GM23338 (cell line): ENCODE results near the gene ISY1. TPM values are rescaled to one million over a fixed set of nuclear protein-coding genes. Genes with fewer than 3 reads are reported as not detected.
"Not testable (repeated sequence)": the region's sequence is repeated elsewhere in the genome, so short reads cannot be mapped to it uniquely, and the experiment has no call there.

Experiments
- ATAC-seq: fragments of 200-7000 bp; cut with Tn5 transposase; 3 replicates; pipeline ENCODE4 v1.9.1; 2020
- DNase-seq: peaks from one replicate; pipeline ENCODE4 v3.0.0-alpha.2; 2015; ENCODE audit warnings: low spot score
- H2AFZ ChIP-seq: fragments of 200-600 bp; sonication (generic); 2 replicates; pipeline ENCODE4 v1.8.0; 2016; ENCODE audit warnings: antibody characterized with exemption, mild to moderate bottlenecking, moderate library complexity
- H3F3A ChIP-seq: fragments of 200-600 bp; sonication (generic); replicated peaks from 2 replicates; pipeline ENCODE4 v1.8.0; 2017; ENCODE audit warnings: antibody characterized with exemption, mixed run types, low read depth
- H3K27ac ChIP-seq: fragments of 200-600 bp; sonication (generic); 2 replicates; pipeline ENCODE4 v1.6.1; 2016; ENCODE audit warnings: low read depth
- H3K27me3 ChIP-seq: fragments of 200-600 bp; sonication (generic); 2 replicates; pipeline ENCODE4 v1.8.0; 2016; ENCODE audit warnings: mild to moderate bottlenecking, mixed run types, moderate library complexity; ENCODE audit not compliant: insufficient read depth
- H3K36me3 ChIP-seq: fragments of 200-600 bp; sonication (generic); 2 replicates; pipeline ENCODE4 v1.8.0; 2016; ENCODE audit warnings: mild to moderate bottlenecking; ENCODE audit not compliant: insufficient read depth
- H3K4me1 ChIP-seq: fragments of 200-600 bp; sonication (generic); 2 replicates; pipeline ENCODE4 v1.8.0; 2016; ENCODE audit warnings: mild to moderate bottlenecking, moderate library complexity; ENCODE audit not compliant: insufficient read depth
- H3K4me2 ChIP-seq: fragments of 200-600 bp; sonication (generic); 2 replicates; pipeline ENCODE4 v1.7.1; 2017; ENCODE audit warnings: mixed run types
- H3K4me3 ChIP-seq: fragments of 200-600 bp; sonication (generic); 2 replicates; pipeline ENCODE4 v1.6.1; 2016; ENCODE audit warnings: mixed run types
- H3K79me2 ChIP-seq: fragments of 200-600 bp; sonication (generic); replicated peaks from 2 replicates; pipeline ENCODE4 v1.8.0; 2017; ENCODE audit warnings: mild to moderate bottlenecking; ENCODE audit not compliant: insufficient read depth
- H3K9me2 ChIP-seq: fragments of 200-600 bp; sonication (generic); 2 replicates; pipeline ENCODE4 v1.8.0; 2017; ENCODE audit not compliant: insufficient read depth
- H4K20me1 ChIP-seq: fragments of 200-600 bp; sonication (generic); replicated peaks from 2 replicates; pipeline ENCODE4 v1.8.0; 2017; ENCODE audit warnings: mild to moderate bottlenecking; ENCODE audit not compliant: insufficient read depth
- H3K27ac Mint-ChIP-seq: 2 replicates; pipeline ENCODE4 v1.8.0; 2020; ENCODE audit warnings: inconsistent platforms, mild to moderate bottlenecking, moderate library complexity, mixed read lengths
- H3K27me3 Mint-ChIP-seq: 3 replicates; pipeline ENCODE4 v1.8.0; 2022; ENCODE audit warnings: low read depth, mild to moderate bottlenecking, moderate library complexity, mixed read lengths, inconsistent platforms; ENCODE audit not compliant: insufficient read depth, poor library complexity
- H3K36me3 Mint-ChIP-seq: 3 replicates; pipeline ENCODE4 v1.8.0; 2021; ENCODE audit warnings: low read depth, mild to moderate bottlenecking, inconsistent platforms, moderate library complexity, mixed read lengths
- H3K4me1 Mint-ChIP-seq: 3 replicates; pipeline ENCODE4 v1.8.0; 2020; ENCODE audit warnings: mild to moderate bottlenecking, inconsistent platforms, mixed read lengths
- H3K4me3 Mint-ChIP-seq: 3 replicates; pipeline ENCODE4 v1.8.0; 2021; ENCODE audit warnings: moderate library complexity, mild to moderate bottlenecking, inconsistent platforms, mixed read lengths
- H3K9me3 Mint-ChIP-seq: 3 replicates; pipeline ENCODE4 v1.8.0; 2020; ENCODE audit warnings: moderate library complexity, mild to moderate bottlenecking, inconsistent platforms, mixed read lengths
- CREB1 ChIP-seq: fragments of 250-450 bp; sonication (Bioruptor Pico); IDR thresholded peaks from 2 replicates; pipeline ENCODE4 v1.5.0; 2020; ENCODE audit warnings: low read depth, mild to moderate bottlenecking, moderate library complexity
- CTCF ChIP-seq, 2 experiments: fragments of 200-600 bp in 1 of 2; sonication (generic) in 1 of 2; conservative IDR thresholded peaks; 2 replicates each; pipeline versions ENCODE4 v1.5.1 to v1.6.1; 2016 to 2017; ENCODE audit warnings: antibody characterized with exemption in 2 of 2, low read depth in 2 of 2, mild to moderate bottlenecking in 2 of 2, moderate library complexity in 1 of 2
- EZH2 ChIP-seq: fragments of 200-600 bp; sonication (generic); IDR thresholded peaks from one replicate; pipeline ENCODE4 v1.8.0; 2017; ENCODE audit warnings: antibody characterized with exemption, mild to moderate bottlenecking, low read depth; ENCODE audit not compliant: unreplicated experiment
- JUNB ChIP-seq: IDR thresholded peaks from one replicate; pipeline ENCODE4 v1.6.1; 2016; ENCODE audit warnings: antibody characterized with exemption; ENCODE audit not compliant: unreplicated experiment
- POLR2AphosphoS5 ChIP-seq: IDR thresholded peaks from 2 replicates; pipeline ENCODE4 v1.6.1; 2016; ENCODE audit warnings: antibody characterized with exemption, low read depth
- STAT1 ChIP-seq: IDR thresholded peaks from one replicate; pipeline ENCODE4 v1.6.1; 2016; ENCODE audit warnings: antibody characterized with exemption; ENCODE audit not compliant: unreplicated experiment
- ZNF331 ChIP-seq: fragments of 250-450 bp; sonication (Bioruptor Pico); IDR thresholded peaks from 2 replicates; pipeline ENCODE4 v1.5.0; 2020; ENCODE audit warnings: low read depth, mild to moderate bottlenecking, moderate library complexity
- polyA plus RNA-seq: library from polyadenylated mRNA; unstranded; fragments of >200 nt; fragmentation: Nextera tagmentation; extraction: Ambion mirVana; gene quantifications from 2 replicates; pipeline ENCODE4 v1.2.1, GENCODE V29; 2016
- total RNA-seq: library from RNA; depleted of rRNA; stranded (reverse); fragments of >200 nt; shearing (Covaris generic); gene quantifications from 2 replicates; pipeline ENCODE4 v1.2.3, GENCODE V29; 2014
- TF ChIP-seq, protein P1 (sequence below): fragments of 250-450 bp; sonication (Bioruptor Pico); IDR thresholded peaks from 2 replicates; pipeline ENCODE4 v1.5.0; 2020; ENCODE audit warnings: mild to moderate bottlenecking, moderate library complexity

ISY1 gene
- total and polyA plus RNA-seq, 2 experiments from 2014 or later = 11.3 to 23.6 TPM

DNA sequence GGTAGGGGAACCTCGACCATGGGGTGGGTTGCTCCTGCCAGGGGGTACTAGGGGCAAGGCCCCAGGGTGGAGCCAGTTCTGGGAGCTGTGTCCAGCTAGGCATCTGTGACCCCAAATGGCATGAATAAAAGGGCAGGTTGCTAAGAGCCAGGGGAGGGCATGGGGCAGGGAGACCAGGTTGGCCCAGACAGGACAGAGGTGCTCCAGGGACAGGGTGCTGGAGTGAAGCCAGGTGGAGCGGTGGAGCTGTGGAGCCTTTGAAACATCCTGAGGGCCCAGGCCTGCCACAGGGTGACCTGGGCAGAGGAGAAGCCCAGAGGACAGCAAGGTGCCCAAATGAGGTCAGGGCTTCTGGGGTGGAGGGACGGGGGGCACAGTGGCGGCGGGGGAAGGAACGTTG lies 72.6 kb downstream of the ISY1 start:
- not testable (repeated sequence) for H4K20me1 ChIP-seq, H3K36me3 ChIP-seq, H3K27ac ChIP-seq, H3K27me3 ChIP-seq, H3K4me1 ChIP-seq, H3K27ac Mint-ChIP-seq, H3K9me2 ChIP-seq, H3K36me3 Mint-ChIP-seq, H3F3A ChIP-seq, H3K9me3 Mint-ChIP-seq, H3K4me1 Mint-ChIP-seq, H3K79me2 ChIP-seq, H2AFZ ChIP-seq, H3K4me3 Mint-ChIP-seq, H3K4me3 ChIP-seq, H3K27me3 Mint-ChIP-seq, H3K4me2 ChIP-seq, DNase-seq
- peak; percentile 20 for ATAC-seq

GRCh38 chr3:129087904-129088303 lies 73.0 kb downstream of the ISY1 start:
- not testable (repeated sequence) for H3K9me2 ChIP-seq, H3K36me3 Mint-ChIP-seq, H3K27ac Mint-ChIP-seq, H3K27me3 Mint-ChIP-seq, H3K79me2 ChIP-seq, H4K20me1 ChIP-seq, H3F3A ChIP-seq, H3K4me2 ChIP-seq, H3K36me3 ChIP-seq, H3K9me3 Mint-ChIP-seq, H3K27ac ChIP-seq, H3K4me3 ChIP-seq, H3K27me3 ChIP-seq, H3K4me3 Mint-ChIP-seq, H2AFZ ChIP-seq, H3K4me1 Mint-ChIP-seq, H3K4me1 ChIP-seq
- peak; percentile 96 for ATAC-seq
- DNase-seq = peak; percentile 45

DNA sequence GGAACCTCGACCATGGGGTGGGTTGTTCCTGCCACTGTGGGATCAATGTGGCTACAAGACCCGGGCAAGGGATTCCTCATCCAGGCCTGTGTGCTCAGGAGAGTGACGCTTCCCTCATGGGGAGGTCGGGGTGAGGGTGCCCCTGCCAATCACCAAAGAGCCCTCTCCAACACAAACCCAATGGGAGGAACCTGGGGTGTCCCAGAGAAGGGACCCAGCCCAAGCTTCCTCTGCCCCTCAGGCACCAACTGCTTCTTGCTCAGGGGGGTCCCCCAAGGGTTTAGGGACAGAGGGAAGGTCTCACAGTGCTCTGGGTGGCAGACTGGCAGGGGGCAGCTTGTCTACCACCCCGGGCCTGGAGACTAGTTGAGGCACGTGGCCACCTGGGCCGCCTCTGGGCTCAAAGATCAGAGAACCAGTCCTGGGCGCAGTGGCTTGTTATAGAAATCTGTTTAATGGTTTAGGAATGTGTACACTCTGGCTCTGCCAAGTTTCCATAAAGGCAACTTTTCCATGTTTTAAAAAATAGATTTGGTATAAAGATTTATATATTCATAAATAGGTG lies 73.6 kb downstream of the ISY1 start:
- Histone ChIP-seq H3K4me2 (no peak overlapping the region), H3K79me2 (no peaks in the 10 kb centered on the region), H3K27ac (no peak overlapping the region), H3K27me3 (no peaks in the 10 kb centered on the region), H2AFZ (no peak overlapping the region), H3K4me3 (no peak overlapping the region), H3K36me3 (peaks cover 3% of the 10 kb centered on the region; the same call in 1 of the 2 replicates), H3F3A (no peaks in the 10 kb centered on the region), H3K4me1 (no peaks in the 10 kb centered on the region), H4K20me1 (no peaks in the 10 kb centered on the region), H3K9me2 (no peaks in the 10 kb centered on the region)
- no peak overlapping the region for H3K27ac Mint-ChIP-seq
- DNase-seq (no peak), ATAC-seq (no peak)
- H3K36me3 Mint-ChIP-seq = peaks cover 2% of the 10 kb centered on the region; the same call in 1 of the 3 replicates
- no peak overlapping the region for H3K4me3 Mint-ChIP-seq
- no peaks in the 10 kb centered on the region for H3K4me1 Mint-ChIP-seq
- H3K9me3 Mint-ChIP-seq = no peaks in the 10 kb centered on the region
- peaks cover 4% of the 10 kb centered on the region for H3K27me3 Mint-ChIP-seq
- TF ChIP-seq STAT1 (no peak), JUNB (no peak), ZNF331 (CRISPR knock-in tag) (no peak), POLR2AphosphoS5 (no peak), CTCF (conservative IDR thresholded peaks at IDR 0.05; ENCODE audit: low read depth in 2 of 2) (no peak), CREB1 (CRISPR knock-in tag) (no peak), EZH2 (no peak)
- TF ChIP-seq, protein P1, sequence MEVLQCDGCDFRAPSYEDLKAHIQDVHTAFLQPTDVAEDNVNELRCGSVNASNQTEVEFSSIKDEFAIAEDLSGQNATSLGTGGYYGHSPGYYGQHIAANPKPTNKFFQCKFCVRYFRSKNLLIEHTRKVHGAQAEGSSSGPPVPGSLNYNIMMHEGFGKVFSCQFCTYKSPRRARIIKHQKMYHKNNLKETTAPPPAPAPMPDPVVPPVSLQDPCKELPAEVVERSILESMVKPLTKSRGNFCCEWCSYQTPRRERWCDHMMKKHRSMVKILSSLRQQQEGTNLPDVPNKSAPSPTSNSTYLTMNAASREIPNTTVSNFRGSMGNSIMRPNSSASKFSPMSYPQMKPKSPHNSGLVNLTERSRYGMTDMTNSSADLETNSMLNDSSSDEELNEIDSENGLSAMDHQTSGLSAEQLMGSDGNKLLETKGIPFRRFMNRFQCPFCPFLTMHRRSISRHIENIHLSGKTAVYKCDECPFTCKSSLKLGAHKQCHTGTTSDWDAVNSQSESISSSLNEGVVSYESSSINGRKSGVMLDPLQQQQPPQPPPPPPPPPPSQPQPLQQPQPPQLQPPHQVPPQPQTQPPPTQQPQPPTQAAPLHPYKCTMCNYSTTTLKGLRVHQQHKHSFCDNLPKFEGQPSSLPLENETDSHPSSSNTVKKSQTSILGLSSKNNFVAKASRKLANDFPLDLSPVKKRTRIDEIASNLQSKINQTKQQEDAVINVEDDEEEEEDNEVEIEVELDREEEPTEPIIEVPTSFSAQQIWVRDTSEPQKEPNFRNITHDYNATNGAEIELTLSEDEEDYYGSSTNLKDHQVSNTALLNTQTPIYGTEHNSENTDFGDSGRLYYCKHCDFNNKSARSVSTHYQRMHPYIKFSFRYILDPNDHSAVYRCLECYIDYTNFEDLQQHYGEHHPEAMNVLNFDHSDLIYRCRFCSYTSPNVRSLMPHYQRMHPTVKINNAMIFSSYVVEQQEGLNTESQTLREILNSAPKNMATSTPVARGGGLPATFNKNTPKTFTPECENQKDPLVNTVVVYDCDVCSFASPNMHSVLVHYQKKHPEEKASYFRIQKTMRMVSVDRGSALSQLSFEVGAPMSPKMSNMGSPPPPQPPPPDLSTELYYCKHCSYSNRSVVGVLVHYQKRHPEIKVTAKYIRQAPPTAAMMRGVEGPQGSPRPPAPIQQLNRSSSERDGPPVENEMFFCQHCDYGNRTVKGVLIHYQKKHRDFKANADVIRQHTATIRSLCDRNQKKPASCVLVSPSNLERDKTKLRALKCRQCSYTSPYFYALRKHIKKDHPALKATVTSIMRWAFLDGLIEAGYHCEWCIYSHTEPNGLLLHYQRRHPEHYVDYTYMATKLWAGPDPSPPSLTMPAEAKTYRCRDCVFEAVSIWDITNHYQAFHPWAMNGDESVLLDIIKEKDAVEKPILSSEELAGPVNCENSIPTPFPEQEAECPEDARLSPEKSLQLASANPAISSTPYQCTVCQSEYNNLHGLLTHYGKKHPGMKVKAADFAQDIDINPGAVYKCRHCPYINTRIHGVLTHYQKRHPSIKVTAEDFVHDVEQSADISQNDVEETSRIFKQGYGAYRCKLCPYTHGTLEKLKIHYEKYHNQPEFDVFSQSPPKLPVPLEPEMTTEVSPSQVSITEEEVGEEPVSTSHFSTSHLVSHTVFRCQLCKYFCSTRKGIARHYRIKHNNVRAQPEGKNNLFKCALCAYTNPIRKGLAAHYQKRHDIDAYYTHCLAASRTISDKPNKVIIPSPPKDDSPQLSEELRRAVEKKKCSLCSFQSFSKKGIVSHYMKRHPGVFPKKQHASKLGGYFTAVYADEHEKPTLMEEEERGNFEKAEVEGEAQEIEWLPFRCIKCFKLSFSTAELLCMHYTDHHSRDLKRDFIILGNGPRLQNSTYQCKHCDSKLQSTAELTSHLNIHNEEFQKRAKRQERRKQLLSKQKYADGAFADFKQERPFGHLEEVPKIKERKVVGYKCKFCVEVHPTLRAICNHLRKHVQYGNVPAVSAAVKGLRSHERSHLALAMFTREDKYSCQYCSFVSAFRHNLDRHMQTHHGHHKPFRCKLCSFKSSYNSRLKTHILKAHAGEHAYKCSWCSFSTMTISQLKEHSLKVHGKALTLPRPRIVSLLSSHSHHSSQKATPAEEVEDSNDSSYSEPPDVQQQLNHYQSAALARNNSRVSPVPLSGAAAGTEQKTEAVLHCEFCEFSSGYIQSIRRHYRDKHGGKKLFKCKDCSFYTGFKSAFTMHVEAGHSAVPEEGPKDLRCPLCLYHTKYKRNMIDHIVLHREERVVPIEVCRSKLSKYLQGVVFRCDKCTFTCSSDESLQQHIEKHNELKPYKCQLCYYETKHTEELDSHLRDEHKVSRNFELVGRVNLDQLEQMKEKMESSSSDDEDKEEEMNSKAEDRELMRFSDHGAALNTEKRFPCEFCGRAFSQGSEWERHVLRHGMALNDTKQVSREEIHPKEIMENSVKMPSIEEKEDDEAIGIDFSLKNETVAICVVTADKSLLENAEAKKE = no peak
